Measurements from ENCODE around the gene CR1L.

DNA sequence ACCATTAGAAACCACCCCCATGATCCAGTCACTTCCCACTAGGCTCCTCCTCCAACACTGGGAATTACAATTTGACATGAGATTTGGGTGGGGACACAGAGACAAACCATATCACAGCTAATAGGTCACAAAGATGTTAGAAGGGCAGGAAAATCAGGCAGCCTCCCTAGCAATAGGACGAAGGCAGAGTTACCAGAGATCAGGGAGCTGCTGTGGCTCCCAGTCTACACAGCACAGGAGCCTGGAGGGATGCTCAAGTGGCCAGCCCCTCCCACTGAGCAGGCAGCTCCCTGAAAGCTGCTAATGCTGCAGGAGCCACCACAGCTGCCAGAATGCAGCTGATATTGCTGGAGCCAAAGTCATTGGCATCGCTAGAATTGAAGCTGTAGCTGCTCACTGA lies 51.0 kb downstream of the CR1L start:
- TF ChIP-seq, protein P1, sequence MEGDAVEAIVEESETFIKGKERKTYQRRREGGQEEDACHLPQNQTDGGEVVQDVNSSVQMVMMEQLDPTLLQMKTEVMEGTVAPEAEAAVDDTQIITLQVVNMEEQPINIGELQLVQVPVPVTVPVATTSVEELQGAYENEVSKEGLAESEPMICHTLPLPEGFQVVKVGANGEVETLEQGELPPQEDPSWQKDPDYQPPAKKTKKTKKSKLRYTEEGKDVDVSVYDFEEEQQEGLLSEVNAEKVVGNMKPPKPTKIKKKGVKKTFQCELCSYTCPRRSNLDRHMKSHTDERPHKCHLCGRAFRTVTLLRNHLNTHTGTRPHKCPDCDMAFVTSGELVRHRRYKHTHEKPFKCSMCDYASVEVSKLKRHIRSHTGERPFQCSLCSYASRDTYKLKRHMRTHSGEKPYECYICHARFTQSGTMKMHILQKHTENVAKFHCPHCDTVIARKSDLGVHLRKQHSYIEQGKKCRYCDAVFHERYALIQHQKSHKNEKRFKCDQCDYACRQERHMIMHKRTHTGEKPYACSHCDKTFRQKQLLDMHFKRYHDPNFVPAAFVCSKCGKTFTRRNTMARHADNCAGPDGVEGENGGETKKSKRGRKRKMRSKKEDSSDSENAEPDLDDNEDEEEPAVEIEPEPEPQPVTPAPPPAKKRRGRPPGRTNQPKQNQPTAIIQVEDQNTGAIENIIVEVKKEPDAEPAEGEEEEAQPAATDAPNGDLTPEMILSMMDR (conservative IDR thresholded peaks at IDR 0.05; ENCODE audit: low read depth, low read length), result no peak
- no peak for TF ChIP-seq EZH2phosphoT487 (IDR thresholded peaks at IDR 0.05; ENCODE audit: borderline replicate concordance, low read length)

All from PC-3 (cell line).